Adrenal gland (tissue), 12 donors: ENCODE measurements around the gene SLIT3. TPM values are rescaled to one million over a fixed set of nuclear protein-coding genes. Genes with fewer than 3 reads are reported as not detected.

Source experiments
- DNase-seq, 7 donors: peaks; one replicate each; pipeline ENCODE4 v3.0.0-alpha.2; 2019 to 2020
- H3K27ac ChIP-seq, 5 donors: fragments of 200-600 bp; sonication (generic) in 4 of 5; 1 replicate in 3 of 5; 2 replicates in 2 of 5; pipeline versions ENCODE4 v1.5.1 to v1.8.0; 2016 to 2020; ENCODE audit warnings: mild to moderate bottlenecking in 1 of 5
- H3K27me3 ChIP-seq: fragments of 200-600 bp; 2 replicates; pipeline ENCODE4 v1.8.0; 2021
- H3K36me3 ChIP-seq, 2 donors: fragments of 200-600 bp; replicated peaks in 1 of 2; 1 replicate in 1 of 2; 2 replicates in 1 of 2; pipeline versions ENCODE4 v1.5.1 to v1.8.0; 2018 to 2022
- H3K4me1 ChIP-seq, 2 donors: fragments of 200-600 bp; replicated peaks in 1 of 2; 1 replicate in 1 of 2; 2 replicates in 1 of 2; pipeline versions ENCODE4 v1.5.1 to v1.8.0; 2018 to 2021
- H3K4me3 ChIP-seq, 4 donors: fragments of 200-600 bp; sonication (generic) in 3 of 4; one replicate each; pipeline ENCODE4 v1.5.1; 2016 to 2018
- H3K9me3 ChIP-seq, 3 donors: fragments of 200-600 bp; sonication (generic) in 1 of 3; replicated peaks in 1 of 3; 1 replicate in 2 of 3; 2 replicates in 1 of 3; pipeline versions ENCODE4 v1.5.1 to v1.8.0; 2016 to 2021
- CTCF ChIP-seq, 6 experiments: fragments of 450-650 bp in 4 of 6; fragments of 200-600 bp in 2 of 6; sonication (generic) in 1 of 6; IDR thresholded peaks; 1 replicate in 5 of 6; 2 replicates in 1 of 6; pipeline versions ENCODE4 v1.5.1 to v1.8.0; 2016 to 2021; ENCODE audit warnings: antibody characterized with exemption in 6 of 6, mild to moderate bottlenecking in 2 of 6, moderate library complexity in 1 of 6
- POLR2A ChIP-seq, 2 donors: fragments of 450-650 bp; IDR thresholded peaks; one replicate each; pipeline ENCODE4 v1.6.1; 2017; ENCODE audit warnings: antibody characterized with exemption in 2 of 2, mild to moderate bottlenecking in 2 of 2, moderate library complexity in 1 of 2
- WGBS, 4 donors: extraction: QIAGEN DNeasy Blood & Tissue Kit in 2 of 4; methylation state at CpG; one replicate each; pipeline versions ENCODE4 v1.1.5 to v1.1.7; 2013 to 2017; 5-methylcytosine and 5-hydroxymethylcytosine counted together
- intact Hi-C, 2 donors: fragments of 100-400 bp; cut with DNase I; formaldehyde crosslinking; loops; one replicate each; pipeline versions ENCODE4 v1.14.1 to v1.15.0; 2022 to 2023
- polyA plus RNA-seq, 3 donors: library from polyadenylated mRNA; stranded (reverse); fragments of 200-250 nt in 2 of 3; fragments of 350-450 nt in 1 of 3; fragmentation: Illumina TruSeq in 1 of 3; extraction: RNeasy Lipid Tissue Mini Kit (QIAGEN cat#74804) in 1 of 3; gene quantifications; one replicate each; pipeline ENCODE4 v1.2.3, GENCODE V29; 2013 to 2014
- total RNA-seq, 9 donors: library from RNA; depleted of rRNA in 4 of 9; stranded (reverse); fragments of >200 nt in 4 of 9; fragments of 120-200 nt in 1 of 9; fragmentation: NEBNext Ultra II Directional in 1 of 9; extraction: Animal tissue kit (Norgen Biotek cat#: 25700) in 1 of 9; gene quantifications; one replicate each; pipeline versions ENCODE4 v1.1.0 to v1.2.4, GENCODE V29; 2013 to 2023
- donor health status: healthy with polysubstance abuse.
- donor health status: Bipolar disorder and iron deficiency.
- donor health status: DM: yes; HTN: yes; CAD: no.
- donor health status: DM: no; HTN: no; CAD: no.
- donor health status: DM: no; HTN: no; CAD: no.
- donor health status: DM: yes; HTN: yes; CAD: no.

The SLIT3 gene
- total and polyA plus RNA-seq, 12 donors: 10.0 to 94.1 (median 32.8) TPM

GRCh38 chr5:168979135-168979534, 321.8 kb downstream of the SLIT3 start:
- no peaks in the 10 kb centered on the region for H3K36me3 ChIP-seq
- H3K4me3 ChIP-seq: no peak overlapping the region
- TF ChIP-seq CTCF (IDR thresholded peaks at IDR 0.05) (no peak), POLR2A (IDR thresholded peaks at IDR 0.05) (no peak)
- no peak overlapping the region for H3K27ac ChIP-seq
- no peaks in the 10 kb centered on the region for H3K9me3 ChIP-seq
- 74 to 79% (median 78%) methylated on average over 5 of the region's 5 CpGs for WGBS, 4 donors
- no peak for DNase-seq
- intact Hi-C loops: no loop called here
- peaks cover 0 to 3% of the 10 kb centered on the region in 2 donors for H3K4me1 ChIP-seq
- H3K27me3 ChIP-seq: no peaks in the 10 kb centered on the region

- no peak overlapping the region for H3K27ac ChIP-seq
- H3K4me3 ChIP-seq: no peak overlapping the region
- H3K4me1 ChIP-seq: peaks cover 0 to 3% of the 10 kb centered on the region in 2 donors
- H3K36me3 ChIP-seq: no peaks in the 10 kb centered on the region
- H3K27me3 ChIP-seq: no peaks in the 10 kb centered on the region
- whole genome bisulfite sequencing, 4 donors: 71 to 95% (median 84%) methylated on average over 1 of the region's 1 CpG
- H3K9me3 ChIP-seq: no peaks in the 10 kb centered on the region
- no peak for DNase-seq
- intact Hi-C loops: no loop called here
- TF ChIP-seq CTCF (IDR thresholded peaks at IDR 0.05) (no peak), POLR2A (IDR thresholded peaks at IDR 0.05) (no peak)
Observed at GRCh38 chr5:168978500-168978899, 322.4 kb downstream of the SLIT3 start.

GRCh38 chr5:168978015-168978414, 322.9 kb downstream of the SLIT3 start:
- Histone ChIP-seq H3K27me3 (no peaks in the 10 kb centered on the region), H3K36me3 (no peaks in the 10 kb centered on the region), H3K4me1 (peaks cover 0 to 3% of the 10 kb centered on the region in 2 donors), H3K9me3 (no peaks in the 10 kb centered on the region), H3K4me3 (no peak overlapping the region), H3K27ac (no peak overlapping the region)
- DNase-seq: no peak
- intact Hi-C loops: no loop called here
- WGBS, 4 donors: 86 to 97% (median 92%) methylated on average over 3 of the region's 3 CpGs
- no peak for TF ChIP-seq POLR2A (IDR thresholded peaks at IDR 0.05)
- no peak for TF ChIP-seq CTCF (IDR thresholded peaks at IDR 0.05)

- Histone ChIP-seq H3K36me3 (no peaks in the 10 kb centered on the region), H3K4me3 (no peak overlapping the region), H3K4me1 (peaks cover 0 to 3% of the 10 kb centered on the region in 2 donors), H3K9me3 (no peaks in the 10 kb centered on the region), H3K27me3 (no peaks in the 10 kb centered on the region), H3K27ac (no peak overlapping the region)
- no peak for DNase-seq
- no peak for TF ChIP-seq CTCF (IDR thresholded peaks at IDR 0.05)
- TF ChIP-seq POLR2A (IDR thresholded peaks at IDR 0.05): no peak
- WGBS, 4 donors: 75 to 78% (median 76%) methylated on average over 3 of the region's 3 CpGs
- intact Hi-C loops: no loop called here
Observed at GRCh38 chr5:168976311-168976970, 324.5 kb downstream of the SLIT3 start.
